A673 (cell line): ENCODE measurements around the gene ZBTB20.

Experiments used
- CTCF ChIP-seq: fragments of 300-800, 200-600 bp; sonication (generic); conservative IDR thresholded peaks from 2 replicates; pipeline ENCODE4 v1.5.1; 2017; ENCODE audit warnings: low read depth, mild to moderate bottlenecking, antibody characterized with exemption, low read length, moderate library complexity, mixed read lengths
- EZH2 ChIP-seq: fragments of 200-600 bp; sonication (generic); IDR thresholded peaks from 2 replicates; pipeline ENCODE4 v1.6.1; 2017; ENCODE audit warnings: borderline replicate concordance, low read depth, mild to moderate bottlenecking, mixed read lengths, antibody characterized with exemption, low read length; ENCODE audit not compliant: poor library complexity, severe bottlenecking

- TF ChIP-seq CTCF (no peak), EZH2 (no peak)
Observed at GRCh38 chr3:114393367-114394072, 753.6 kb downstream of the ZBTB20 start.
